GM13976 (cell line): Measurements from ENCODE around the gene PGC.

Experiments
- DNase-seq: peaks from one replicate; pipeline ENCODE4 v3.0.0; 2012; ENCODE audit warnings: low spot score
- CTCF ChIP-seq: IDR thresholded peaks from 2 replicates; pipeline ENCODE4 v1.5.1; 2012; ENCODE audit warnings: borderline replicate concordance, mild to moderate bottlenecking; ENCODE audit not compliant: insufficient read depth; ENCODE audit errors: extremely low read depth, missing control alignments, control extremely low read depth
- in situ Hi-C: fragments of 300-500 bp; cut with MboI; formaldehyde crosslinking; loops from one replicate; pipeline ENCODE4 v1.12.0; 2022; ENCODE audit warnings: low sequenced_read_pairs, mixed read lengths, inconsistent platforms; ENCODE audit not compliant: unreplicated experiment

PGC gene

GRCh38 chr6:41704656-41705310 lies 42.4 kb downstream of the PGC start:
- TF ChIP-seq CTCF: no peak
- DNase-seq: no peak
- in situ Hi-C loops: no loop called here

GRCh38 chr6:41704028-41704427 lies 43.2 kb downstream of the PGC start:
- DNase-seq: no peak
- TF ChIP-seq CTCF: no peak
- in situ Hi-C loops: no loop called here

- no peak for DNase-seq
- in situ Hi-C loops: no loop called here
- TF ChIP-seq CTCF: no peak
Measured at GRCh38 chr6:41702771-41703494, 44.3 kb downstream of the PGC start.

GRCh38 chr6:41702089-41702745 lies 45.0 kb downstream of the PGC start:
- in situ Hi-C loops: no loop called here
- TF ChIP-seq CTCF: no peak
- DNase-seq: no peak

- in situ Hi-C loops: no loop called here
- TF ChIP-seq CTCF: no peak
- DNase-seq: no peak
Measured at GRCh38 chr6:41700463-41701347, 46.5 kb downstream of the PGC start.

- no peak for TF ChIP-seq CTCF
- in situ Hi-C loops: no loop called here
- DNase-seq: no peak
Measured at GRCh38 chr6:41699063-41699462, 48.1 kb downstream of the PGC start.
